Ishikawa (cell line): ENCODE results near the gene ITGA8.

Experiments
- CEBPB ChIP-seq: IDR thresholded peaks from 2 replicates; pipeline ENCODE4 v1.6.1; 2012
- CREB1 ChIP-seq: IDR thresholded peaks from 2 replicates; pipeline ENCODE4 v1.6.1; 2012; ENCODE audit warnings: low read depth
- EGR1 ChIP-seq: IDR thresholded peaks from 2 replicates; pipeline ENCODE4 v1.6.1; 2012
- EP300 ChIP-seq: IDR thresholded peaks from 2 replicates; pipeline ENCODE4 v1.6.1; 2012; ENCODE audit warnings: borderline replicate concordance
- FOXM1 ChIP-seq: IDR thresholded peaks from 2 replicates; pipeline ENCODE4 v1.6.1; 2012; ENCODE audit warnings: low read depth, borderline replicate concordance
- MAX ChIP-seq: IDR thresholded peaks from 2 replicates; pipeline ENCODE4 v1.6.1; 2012
- NFIC ChIP-seq: IDR thresholded peaks from 2 replicates; pipeline ENCODE4 v1.6.1; 2012
- RAD21 ChIP-seq: IDR thresholded peaks from 2 replicates; pipeline ENCODE4 v1.6.1; 2012; ENCODE audit warnings: low read depth
- TAF1 ChIP-seq: IDR thresholded peaks from 2 replicates; pipeline ENCODE4 v1.6.1; 2012; ENCODE audit warnings: low read depth, mild to moderate bottlenecking
- TCF12 ChIP-seq: IDR thresholded peaks from 2 replicates; pipeline ENCODE4 v1.6.1; 2012; ENCODE audit warnings: low read depth
- TEAD4 ChIP-seq: IDR thresholded peaks from 2 replicates; pipeline ENCODE4 v1.6.1; 2012
- YY1 ChIP-seq: IDR thresholded peaks from 2 replicates; pipeline ENCODE4 v1.6.1; 2012; ENCODE audit warnings: low read depth
- ZBTB7A ChIP-seq: IDR thresholded peaks from 2 replicates; pipeline ENCODE4 v1.6.1; 2012; ENCODE audit warnings: low read depth
- TF ChIP-seq, protein P1 (sequence below): IDR thresholded peaks from 2 replicates; pipeline ENCODE4 v1.6.1; 2012
- TF ChIP-seq, protein P2 (sequence below): IDR thresholded peaks from 2 replicates; pipeline ENCODE4 v1.6.1; 2012; ENCODE audit warnings: low read depth, mild to moderate bottlenecking

The ITGA8 gene

DNA sequence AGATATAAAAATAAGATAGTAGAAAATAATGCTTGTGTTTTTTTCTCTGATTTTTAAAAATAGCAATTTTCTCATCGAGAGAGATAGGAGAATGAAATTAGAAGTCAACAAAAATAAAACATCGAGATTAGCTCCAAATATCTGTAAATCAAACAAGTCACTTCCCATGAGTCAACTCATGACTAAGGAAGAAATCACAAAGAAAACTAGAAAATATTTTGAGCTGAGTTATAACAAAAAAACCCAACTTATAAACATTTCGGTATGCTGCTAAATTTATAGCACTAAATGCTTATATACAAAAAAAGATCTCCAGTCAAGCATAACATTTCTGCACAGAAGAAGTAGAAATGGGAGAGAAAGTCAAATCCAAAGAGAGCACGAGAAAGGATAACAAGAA is 140.1 kb downstream of the ITGA8 start:
- TF ChIP-seq NFIC (no peak), ZBTB7A (no peak), TCF12 (no peak), CEBPB (no peak), CREB1 (no peak), EP300 (no peak), RAD21 (no peak), EGR1 (no peak)
- TF ChIP-seq, protein P1, sequence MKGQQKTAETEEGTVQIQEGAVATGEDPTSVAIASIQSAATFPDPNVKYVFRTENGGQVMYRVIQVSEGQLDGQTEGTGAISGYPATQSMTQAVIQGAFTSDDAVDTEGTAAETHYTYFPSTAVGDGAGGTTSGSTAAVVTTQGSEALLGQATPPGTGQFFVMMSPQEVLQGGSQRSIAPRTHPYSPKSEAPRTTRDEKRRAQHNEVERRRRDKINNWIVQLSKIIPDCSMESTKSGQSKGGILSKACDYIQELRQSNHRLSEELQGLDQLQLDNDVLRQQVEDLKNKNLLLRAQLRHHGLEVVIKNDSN, result no peak
- TF ChIP-seq, protein P2, sequence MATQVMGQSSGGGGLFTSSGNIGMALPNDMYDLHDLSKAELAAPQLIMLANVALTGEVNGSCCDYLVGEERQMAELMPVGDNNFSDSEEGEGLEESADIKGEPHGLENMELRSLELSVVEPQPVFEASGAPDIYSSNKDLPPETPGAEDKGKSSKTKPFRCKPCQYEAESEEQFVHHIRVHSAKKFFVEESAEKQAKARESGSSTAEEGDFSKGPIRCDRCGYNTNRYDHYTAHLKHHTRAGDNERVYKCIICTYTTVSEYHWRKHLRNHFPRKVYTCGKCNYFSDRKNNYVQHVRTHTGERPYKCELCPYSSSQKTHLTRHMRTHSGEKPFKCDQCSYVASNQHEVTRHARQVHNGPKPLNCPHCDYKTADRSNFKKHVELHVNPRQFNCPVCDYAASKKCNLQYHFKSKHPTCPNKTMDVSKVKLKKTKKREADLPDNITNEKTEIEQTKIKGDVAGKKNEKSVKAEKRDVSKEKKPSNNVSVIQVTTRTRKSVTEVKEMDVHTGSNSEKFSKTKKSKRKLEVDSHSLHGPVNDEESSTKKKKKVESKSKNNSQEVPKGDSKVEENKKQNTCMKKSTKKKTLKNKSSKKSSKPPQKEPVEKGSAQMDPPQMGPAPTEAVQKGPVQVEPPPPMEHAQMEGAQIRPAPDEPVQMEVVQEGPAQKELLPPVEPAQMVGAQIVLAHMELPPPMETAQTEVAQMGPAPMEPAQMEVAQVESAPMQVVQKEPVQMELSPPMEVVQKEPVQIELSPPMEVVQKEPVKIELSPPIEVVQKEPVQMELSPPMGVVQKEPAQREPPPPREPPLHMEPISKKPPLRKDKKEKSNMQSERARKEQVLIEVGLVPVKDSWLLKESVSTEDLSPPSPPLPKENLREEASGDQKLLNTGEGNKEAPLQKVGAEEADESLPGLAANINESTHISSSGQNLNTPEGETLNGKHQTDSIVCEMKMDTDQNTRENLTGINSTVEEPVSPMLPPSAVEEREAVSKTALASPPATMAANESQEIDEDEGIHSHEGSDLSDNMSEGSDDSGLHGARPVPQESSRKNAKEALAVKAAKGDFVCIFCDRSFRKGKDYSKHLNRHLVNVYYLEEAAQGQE, result no peak

DNA sequence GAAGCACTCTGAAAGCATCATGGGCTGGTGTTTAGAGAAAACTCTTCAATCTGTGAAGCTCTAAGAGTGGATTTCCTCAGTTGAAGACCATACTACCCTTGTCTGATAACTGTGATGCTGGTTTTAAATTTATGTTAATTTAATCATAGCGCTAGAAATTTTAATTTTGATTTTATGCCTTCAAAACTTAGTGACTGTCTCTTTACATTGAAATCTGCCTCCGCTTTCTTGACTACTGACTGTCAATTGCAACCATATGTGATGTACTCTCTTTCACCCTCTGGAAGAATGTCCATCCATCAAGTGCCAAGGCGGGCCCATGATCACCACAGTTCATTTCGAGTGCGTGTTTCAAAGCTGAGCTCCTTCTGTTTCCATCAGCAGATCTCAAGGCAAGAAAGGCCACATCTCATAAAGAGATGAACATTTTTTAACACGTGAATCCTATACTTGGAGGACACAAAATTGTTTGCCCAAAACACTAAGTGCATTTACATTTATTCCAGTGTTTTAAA is 147.1 kb downstream of the ITGA8 start:
- TF ChIP-seq, protein P1, result no peak
- no peak for TF ChIP-seq NFIC
- no peak for TF ChIP-seq TEAD4
- no peak for TF ChIP-seq FOXM1
- TF ChIP-seq MAX, result no peak
- TF ChIP-seq YY1, result no peak
- no peak for TF ChIP-seq TCF12
- no peak for TF ChIP-seq EP300
- no peak for TF ChIP-seq EGR1
- TF ChIP-seq CEBPB, result no peak

- TF ChIP-seq, protein P2, result no peak
- TF ChIP-seq TEAD4, result no peak
- no peak for TF ChIP-seq YY1
- TF ChIP-seq, protein P1, result no peak
- no peak for TF ChIP-seq RAD21
- TF ChIP-seq EP300, result no peak
- no peak for TF ChIP-seq TCF12
These were observed 148.1 kb downstream of the ITGA8 start for GRCh38 chr10:15571575-15571974.

DNA sequence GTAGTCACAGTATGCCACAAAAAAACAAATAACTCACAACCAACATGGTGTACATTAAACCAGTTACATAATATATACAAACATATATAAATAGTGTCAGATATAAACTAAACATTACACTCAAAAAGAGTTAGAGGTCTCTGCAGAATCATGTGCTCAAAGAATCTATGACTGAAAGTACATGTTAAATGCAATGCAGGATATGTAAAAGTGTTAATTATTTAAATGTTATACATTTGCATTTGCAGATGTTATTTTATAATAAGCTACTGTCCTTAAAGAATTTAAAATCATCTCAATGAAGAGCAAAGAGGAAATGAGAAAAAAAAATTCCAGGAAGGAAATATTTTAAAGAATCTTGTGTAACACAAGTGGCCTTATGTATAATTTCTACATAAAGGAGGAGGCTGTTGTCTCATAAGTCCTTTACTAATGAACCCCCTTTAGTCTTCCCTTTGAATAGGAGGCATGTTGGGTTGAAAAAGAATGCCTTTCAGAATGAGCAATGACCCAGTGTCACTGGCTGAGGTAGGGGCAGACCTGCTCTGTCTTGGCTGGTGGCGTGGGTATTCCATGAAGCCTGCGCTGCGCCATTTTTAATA is 148.9 kb downstream of the ITGA8 start:
- TF ChIP-seq TCF12, result no peak
- TF ChIP-seq EP300, result no peak
- no peak for TF ChIP-seq MAX
- no peak for TF ChIP-seq TAF1
- TF ChIP-seq, protein P2, result no peak
- TF ChIP-seq NFIC, result no peak
- TF ChIP-seq EGR1, result no peak
- TF ChIP-seq TEAD4, result no peak
- TF ChIP-seq YY1, result no peak
- TF ChIP-seq FOXM1, result no peak
- no peak for TF ChIP-seq RAD21
- no peak for TF ChIP-seq CEBPB
- TF ChIP-seq, protein P1, result no peak
- TF ChIP-seq ZBTB7A, result no peak
- no peak for TF ChIP-seq CREB1
